Astrocyte (in vitro differentiated cells and primary cell): Measurements from ENCODE around the gene PRKAR1A. TPM values are rescaled to one million over a fixed set of nuclear protein-coding genes. Genes with fewer than 3 reads are reported as not detected.
"Not testable (repeated sequence)": the region's sequence is repeated elsewhere in the genome, so short reads cannot be mapped to it uniquely, and the experiment has no call there.

Experiments
- DNase-seq: peaks from one replicate; pipeline ENCODE4 v3.0.0-alpha.2; 2010; ENCODE audit warnings: low read depth
- FAIRE-seq: peaks from 2 replicates; lab custom pipeline; 2011; peaks lifted over from hg19 to GRCh38; lab: Jason Lieb, UNC
- H2AFZ ChIP-seq: 2 replicates; pipeline ENCODE4 v1.6.0; 2012; ENCODE audit warnings: low read depth, low read length, inconsistent platforms
- H3K27ac ChIP-seq: 2 replicates; pipeline ENCODE4 v1.5.1; 2011; ENCODE audit warnings: low read depth, low read length, inconsistent platforms
- H3K27me3 ChIP-seq: 2 replicates; pipeline ENCODE4 v1.6.0; 2011; ENCODE audit warnings: low read length, inconsistent platforms; ENCODE audit not compliant: insufficient read depth
- H3K36me3 ChIP-seq: 2 replicates; pipeline ENCODE4 v1.5.1; 2011; ENCODE audit warnings: low read length, inconsistent platforms; ENCODE audit not compliant: insufficient read depth
- H3K4me1 ChIP-seq: 2 replicates; pipeline ENCODE4 v1.5.1; 2011; ENCODE audit warnings: low read length, inconsistent platforms; ENCODE audit not compliant: insufficient read depth
- H3K4me2 ChIP-seq: 2 replicates; pipeline ENCODE4 v1.6.0; 2012; ENCODE audit warnings: low read length, inconsistent platforms
- H3K4me3 ChIP-seq: 2 replicates; pipeline ENCODE4 v1.5.1; 2011; ENCODE audit warnings: low read depth, mild to moderate bottlenecking, low read length, inconsistent platforms; ENCODE audit not compliant: insufficient read depth
- H3K79me2 ChIP-seq: 2 replicates; pipeline ENCODE4 v1.6.0; 2012; ENCODE audit warnings: mild to moderate bottlenecking, low read length, inconsistent platforms; ENCODE audit not compliant: insufficient read depth
- H3K9ac ChIP-seq: 2 replicates; pipeline ENCODE4 v1.6.0; 2012; ENCODE audit warnings: mild to moderate bottlenecking, low read length, inconsistent platforms
- H3K9me3 ChIP-seq: 2 replicates; pipeline ENCODE4 v1.5.1; 2012; ENCODE audit warnings: low read depth, mild to moderate bottlenecking, low read length, inconsistent platforms; ENCODE audit not compliant: insufficient read depth
- H4K20me1 ChIP-seq: 2 replicates; pipeline ENCODE4 v1.6.0; 2012; ENCODE audit warnings: low read length, inconsistent platforms; ENCODE audit not compliant: insufficient read depth
- H3K27ac Mint-ChIP-seq: one replicate; pipeline ENCODE4 v1.8.0; 2021; ENCODE audit warnings: mild to moderate bottlenecking, mixed read lengths; ENCODE audit not compliant: unreplicated experiment
- H3K27me3 Mint-ChIP-seq: one replicate; pipeline ENCODE4 v1.8.0; 2021; ENCODE audit warnings: low read depth, mixed read lengths; ENCODE audit not compliant: unreplicated experiment
- H3K36me3 Mint-ChIP-seq: one replicate; pipeline ENCODE4 v1.8.0; 2021; ENCODE audit warnings: low read depth, mixed read lengths; ENCODE audit not compliant: unreplicated experiment
- H3K4me1 Mint-ChIP-seq: one replicate; pipeline ENCODE4 v1.8.0; 2021; ENCODE audit warnings: low read depth, mixed read lengths; ENCODE audit not compliant: unreplicated experiment
- H3K4me3 Mint-ChIP-seq: one replicate; pipeline ENCODE4 v1.8.0; 2021; ENCODE audit warnings: mild to moderate bottlenecking, moderate library complexity, mixed read lengths; ENCODE audit not compliant: unreplicated experiment
- H3K9me3 Mint-ChIP-seq: one replicate; pipeline ENCODE4 v1.8.0; 2021; ENCODE audit warnings: mild to moderate bottlenecking, mixed read lengths; ENCODE audit not compliant: unreplicated experiment
- CTCF ChIP-seq: IDR thresholded peaks from 2 replicates; pipeline ENCODE4 v1.5.1; 2011; ENCODE audit warnings: low read depth, mild to moderate bottlenecking, inconsistent platforms, low read length, moderate library complexity; ENCODE audit not compliant: insufficient read depth
- EZH2 ChIP-seq: IDR thresholded peaks from 2 replicates; pipeline ENCODE4 v1.6.1; 2012; ENCODE audit warnings: mild to moderate bottlenecking, low read length, inconsistent platforms; ENCODE audit not compliant: insufficient read depth
- total RNA-seq: library from RNA; stranded (reverse); gene quantifications from 2 replicates; pipeline ENCODE4 v1.2.1, GENCODE V29; 2021

Gene PRKAR1A
- total RNA-seq, 1 donor from 2014 or later: 235 TPM

DNA sequence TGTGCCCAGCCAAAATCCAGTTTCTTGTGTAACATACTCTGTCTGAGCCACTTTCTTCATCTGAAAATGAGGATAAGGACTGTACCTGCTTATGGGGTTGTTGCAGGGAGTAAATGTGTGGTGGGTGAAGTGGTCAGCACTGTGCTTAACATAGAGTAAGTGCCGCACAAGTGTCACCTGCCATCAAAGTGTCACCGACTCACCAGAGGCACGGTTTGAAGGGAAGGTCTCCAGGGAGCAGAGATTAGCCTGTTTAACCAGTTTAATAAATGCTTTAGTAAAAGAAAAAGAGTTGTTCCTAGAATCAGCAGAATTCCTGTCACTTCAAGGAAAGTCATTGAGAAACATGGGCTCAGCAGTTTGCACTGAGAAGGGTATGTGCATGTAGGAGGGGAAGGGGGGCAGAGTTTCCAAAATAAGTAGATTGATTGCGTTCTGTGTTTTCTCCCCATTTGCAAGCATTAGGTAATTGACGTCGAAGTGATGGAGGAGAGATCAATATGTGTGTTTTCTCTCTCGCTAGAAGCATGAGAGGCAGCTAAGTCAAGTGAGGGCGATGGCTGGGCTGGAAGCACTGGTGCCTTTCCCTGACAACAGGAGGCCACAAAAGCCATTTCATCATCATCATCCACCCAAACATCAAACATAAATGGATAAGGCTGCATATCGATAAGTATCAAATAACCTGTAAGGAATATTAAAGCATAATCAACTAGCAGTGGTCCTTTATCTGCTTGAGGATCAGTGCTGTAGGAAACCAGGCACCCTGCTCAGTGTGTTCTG lies 69.8 kb downstream of the PRKAR1A start:
- Histone ChIP-seq H4K20me1 (no peaks in the 10 kb centered on the region), H3K27ac (no peak overlapping the region), H3K9me3 (peaks cover 2% of the 10 kb centered on the region), H3K4me2 (no peak overlapping the region), H2AFZ (no peak overlapping the region), H3K4me1 (no peaks in the 10 kb centered on the region), H3K9ac (no peak overlapping the region), H3K36me3 (no peaks in the 10 kb centered on the region), H3K27me3 (no peaks in the 10 kb centered on the region), H3K4me3 (no peak overlapping the region), H3K79me2 (no peaks in the 10 kb centered on the region)
- DNase-seq (no peak), FAIRE-seq (no peak)
- peaks cover 2% of the 10 kb centered on the region for H3K4me1 Mint-ChIP-seq
- H3K36me3 Mint-ChIP-seq: no peaks in the 10 kb centered on the region
- no peak overlapping the region for H3K27ac Mint-ChIP-seq
- peaks cover 5% of the 10 kb centered on the region for H3K27me3 Mint-ChIP-seq
- no peak for TF ChIP-seq CTCF
- no peak for TF ChIP-seq EZH2
- no peak overlapping the region for H3K4me3 Mint-ChIP-seq
- no peaks in the 10 kb centered on the region for H3K9me3 Mint-ChIP-seq

- not testable (repeated sequence) for H3K79me2 ChIP-seq, H3K36me3 ChIP-seq, FAIRE-seq, H3K4me1 ChIP-seq, H3K4me1 Mint-ChIP-seq, H3K27ac ChIP-seq, H3K9ac ChIP-seq, H4K20me1 ChIP-seq, H3K4me3 Mint-ChIP-seq, H2AFZ ChIP-seq, H3K4me3 ChIP-seq, H3K27ac Mint-ChIP-seq, DNase-seq, H3K27me3 ChIP-seq, H3K36me3 Mint-ChIP-seq, H3K27me3 Mint-ChIP-seq, H3K9me3 ChIP-seq, H3K9me3 Mint-ChIP-seq, H3K4me2 ChIP-seq
Measured at GRCh38 chr17:68582867-68583266, 70.6 kb downstream of the PRKAR1A start.

GRCh38 chr17:68584581-68585303 lies 72.5 kb downstream of the PRKAR1A start:
- H3K9ac ChIP-seq: no peak overlapping the region
- TF ChIP-seq CTCF (no peak), EZH2 (no peak)
- H3K79me2 ChIP-seq: no peaks in the 10 kb centered on the region
- Mint-ChIP-seq H3K27me3 (peaks cover 5% of the 10 kb centered on the region), H3K4me1 (peaks cover 2% of the 10 kb centered on the region), H3K9me3 (peaks cover 11% of the 10 kb centered on the region), H3K27ac (no peak overlapping the region), H3K4me3 (no peak overlapping the region), H3K36me3 (no peaks in the 10 kb centered on the region)
- no peak overlapping the region for H3K4me3 ChIP-seq
- no peak overlapping the region for H3K27ac ChIP-seq
- no peaks in the 10 kb centered on the region for H4K20me1 ChIP-seq
- DNase-seq: no peak
- H3K4me2 ChIP-seq: no peak overlapping the region
- H3K27me3 ChIP-seq: no peaks in the 10 kb centered on the region
- H3K4me1 ChIP-seq: no peaks in the 10 kb centered on the region
- peaks cover 2% of the 10 kb centered on the region for H3K9me3 ChIP-seq
- FAIRE-seq: no peak
- H2AFZ ChIP-seq: no peak overlapping the region
- H3K36me3 ChIP-seq: no peaks in the 10 kb centered on the region
